RCC 7860 (cell line): ENCODE results near the gene UBE2H.

Experiments
- DNase-seq: peaks from one replicate; pipeline ENCODE4 v3.0.0-alpha.2; 2015; ENCODE audit warnings: low spot score
- FAIRE-seq: peaks from 2 replicates; lab custom pipeline; 2012; peaks lifted over from hg19 to GRCh38; lab: Jason Lieb, UNC

The UBE2H gene

DNA sequence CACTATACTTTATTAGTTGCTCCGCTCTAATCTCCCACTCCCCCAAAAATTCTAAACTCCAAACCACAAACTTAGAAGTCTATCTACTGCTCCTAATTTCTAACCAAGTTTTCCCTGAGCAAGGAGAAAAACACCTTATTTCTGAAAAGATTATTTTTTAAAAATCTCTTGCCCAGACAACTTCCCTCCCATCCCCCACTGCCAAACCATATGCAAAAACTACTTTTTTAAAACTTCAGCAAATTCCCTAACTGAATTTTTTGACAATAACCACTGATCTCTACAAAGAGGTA is 1.9 kb downstream of the UBE2H start:
- FAIRE-seq (no peak), DNase-seq (no peak)

DNA sequence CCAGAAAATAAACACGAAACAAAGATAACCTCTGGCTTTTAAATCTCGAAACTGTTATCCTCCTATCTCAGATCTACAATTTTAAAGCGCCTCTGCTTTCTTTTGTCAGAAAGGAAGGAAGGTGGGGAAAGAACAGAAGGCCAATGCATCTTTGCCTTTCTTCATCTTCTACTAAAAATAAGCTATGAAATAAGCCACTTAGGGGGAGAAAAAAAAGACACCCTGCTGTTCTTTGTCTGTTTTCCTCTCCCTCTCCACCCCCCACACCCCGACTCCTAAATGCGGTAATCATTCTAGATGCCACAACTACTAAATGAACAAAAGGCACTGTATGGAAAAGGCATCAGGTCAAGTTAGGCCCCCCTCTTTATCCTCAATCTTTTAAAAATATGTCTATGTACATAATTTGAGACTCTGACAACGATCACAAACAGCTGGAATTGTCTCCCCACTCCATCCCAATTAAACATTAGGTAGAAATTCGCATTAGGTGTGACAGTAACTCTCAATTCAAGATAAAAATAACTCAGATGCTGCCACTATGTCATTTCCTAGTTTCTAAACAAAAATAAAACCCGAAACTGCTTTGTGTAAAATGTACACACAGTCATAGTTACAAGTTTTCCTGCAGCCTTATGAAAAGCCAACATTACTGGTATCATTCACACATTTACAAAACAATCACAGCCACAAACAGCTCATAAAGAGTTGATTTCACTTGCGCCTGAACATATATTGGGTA is 2.4 kb downstream of the UBE2H start:
- DNase-seq (no peak), FAIRE-seq (no peak)

- peak; percentile 98 for DNase-seq
- FAIRE-seq = peak; percentile 96
Measured at GRCh38 chr7:129949292-129950133, 3.2 kb downstream of the UBE2H start.

DNA sequence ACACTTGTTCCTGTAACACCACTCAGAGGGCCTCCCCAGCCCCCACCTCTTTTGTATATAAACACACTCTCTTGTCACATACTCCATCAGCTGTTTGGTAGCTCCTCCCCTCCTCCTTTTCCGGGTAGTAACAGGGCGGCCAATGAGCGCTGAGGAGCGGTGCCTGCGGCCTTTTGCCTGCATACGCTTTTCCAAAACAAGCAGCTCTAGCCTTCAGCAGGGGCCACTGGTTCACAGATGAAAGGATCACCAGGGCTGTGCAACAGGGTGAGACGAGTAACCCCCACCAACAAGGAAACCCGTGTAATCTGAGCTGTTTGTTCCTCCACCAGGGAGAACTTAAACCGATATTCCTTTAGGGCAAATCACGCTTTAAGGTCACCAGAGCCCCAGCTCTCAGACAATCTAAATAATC is 3.9 kb downstream of the UBE2H start:
- no peak for FAIRE-seq
- peak; percentile 92 for DNase-seq

GRCh38 chr7:129948338-129948737 is 4.4 kb downstream of the UBE2H start:
- DNase-seq = no peak
- FAIRE-seq = no peak

GRCh38 chr7:129947701-129948100 is 5.1 kb downstream of the UBE2H start:
- FAIRE-seq = peak; percentile 91

GRCh38 chr7:129947049-129947448 is 5.7 kb downstream of the UBE2H start:
- no peak for DNase-seq
- FAIRE-seq = no peak

More at GRCh38 chr7:129947701-129948100, 5.1 kb downstream of the UBE2H start:
- peak; percentile 83 for DNase-seq

GRCh38 chr7:129946282-129946681 is 6.5 kb downstream of the UBE2H start:
- DNase-seq (no peak), FAIRE-seq (no peak)

GRCh38 chr7:129943352-129943751 is 9.4 kb downstream of the UBE2H start:
- FAIRE-seq (no peak), DNase-seq (no peak)

DNA sequence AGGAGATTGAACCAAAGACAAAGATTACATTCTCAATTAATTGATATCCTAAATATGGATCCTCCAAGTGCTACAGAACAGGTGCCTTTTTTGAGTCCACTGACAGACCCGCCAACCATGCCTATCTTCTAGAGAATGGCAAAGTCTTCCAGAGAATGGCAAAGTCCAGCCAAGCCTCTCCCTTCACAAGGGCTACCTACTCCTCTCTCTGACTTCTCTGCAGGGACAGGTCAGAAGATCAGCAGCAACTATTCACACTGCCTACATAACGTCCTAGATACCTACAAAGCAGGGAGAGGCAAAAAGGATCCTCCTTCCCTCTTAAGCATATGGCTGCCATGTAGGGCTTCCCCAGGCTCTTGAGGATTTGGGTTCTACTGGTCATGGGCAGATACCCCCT is 12.4 kb downstream of the UBE2H start:
- FAIRE-seq (no peak), DNase-seq (no peak)

DNA sequence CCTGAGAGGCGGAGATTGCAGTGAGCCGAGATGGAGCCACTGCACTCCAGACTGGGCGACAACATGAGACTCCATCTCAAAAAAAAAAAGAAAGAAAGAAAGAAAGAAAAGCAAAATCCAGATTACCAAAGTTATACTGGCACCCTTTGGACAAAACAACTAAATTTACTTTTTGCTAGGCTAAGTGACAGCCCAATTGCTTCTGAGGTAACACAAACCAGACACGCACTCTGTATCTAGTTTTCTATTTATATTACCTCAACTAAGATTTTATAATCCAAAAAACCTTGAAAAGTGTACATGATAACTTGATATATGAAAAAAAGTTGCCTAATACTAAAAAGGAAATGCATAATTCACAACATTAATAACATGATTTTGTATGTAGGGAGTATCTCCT is 12.9 kb downstream of the UBE2H start:
- FAIRE-seq (no peak), DNase-seq (no peak)

DNA sequence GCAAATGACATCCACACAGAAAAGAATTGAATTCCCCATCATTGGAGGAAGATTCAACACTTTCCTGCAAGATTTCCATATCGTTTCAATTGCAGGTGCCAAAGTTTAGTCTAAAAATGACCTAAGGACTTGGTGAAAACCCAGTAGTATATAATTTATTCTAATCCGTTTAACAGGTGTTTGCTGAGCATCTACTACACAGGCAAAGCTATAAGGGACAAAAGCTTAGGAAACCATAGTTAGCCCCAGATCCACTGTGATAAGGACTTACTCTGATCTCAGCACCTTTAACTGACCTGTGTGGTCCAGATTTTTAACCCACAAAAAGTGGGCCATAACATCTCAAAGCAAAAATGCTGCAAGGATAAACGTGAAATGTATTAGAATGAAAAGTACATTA is 19.1 kb downstream of the UBE2H start:
- no peak for DNase-seq
- FAIRE-seq = no peak

GRCh38 chr7:129926618-129927017 is 26.1 kb downstream of the UBE2H start:
- FAIRE-seq = no peak

DNA sequence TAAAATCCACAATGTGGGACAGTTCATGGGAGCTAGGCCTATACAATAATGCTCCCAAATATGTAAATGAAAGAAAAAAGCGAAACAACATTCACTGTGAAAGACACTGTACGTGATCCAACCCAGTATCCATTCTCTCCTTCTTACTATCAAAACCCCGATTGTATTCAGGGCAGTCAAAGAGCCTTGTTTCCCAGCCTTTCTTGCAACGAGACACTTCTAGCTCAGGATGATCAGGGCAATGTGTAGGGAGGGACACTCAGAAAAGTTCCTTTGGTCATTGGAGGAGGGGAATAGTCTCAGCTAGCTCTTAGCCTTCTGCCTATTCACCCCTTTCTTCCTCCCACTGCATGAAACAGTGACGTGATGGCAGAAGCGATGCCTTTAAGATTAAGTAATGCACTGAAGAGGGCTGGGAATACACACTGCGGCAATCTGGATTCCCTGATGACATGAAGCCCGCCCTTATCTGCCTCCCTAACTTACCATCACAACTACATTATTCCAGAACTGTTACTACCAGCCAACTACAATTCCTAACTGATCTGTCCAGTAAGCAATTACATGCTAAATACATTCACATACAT is 27.3 kb downstream of the UBE2H start:
- FAIRE-seq (no peak), DNase-seq (no peak)

More at GRCh38 chr7:129926618-129927017, 26.1 kb downstream of the UBE2H start:
- DNase-seq = no peak

DNA sequence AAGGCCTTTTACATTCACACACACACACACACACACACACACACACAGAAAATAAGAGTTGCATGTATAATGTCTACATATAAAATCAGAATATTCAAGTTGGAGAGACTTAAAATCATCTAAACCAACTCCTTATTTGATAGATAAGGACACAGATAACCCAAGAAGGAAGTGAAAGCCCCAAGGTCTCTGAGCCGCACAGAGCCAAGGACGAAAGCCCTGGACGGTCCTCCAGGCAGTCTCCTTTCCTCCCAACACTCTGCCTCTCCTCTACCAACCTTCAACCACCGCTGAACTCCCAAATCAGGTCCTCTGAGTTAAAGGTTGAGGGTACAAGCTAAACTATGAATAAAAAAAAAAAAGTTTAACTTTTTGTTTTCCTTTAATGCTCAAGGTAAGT is 28.2 kb downstream of the UBE2H start:
- FAIRE-seq (no peak), DNase-seq (no peak)

GRCh38 chr7:129923709-129924108 is 29.1 kb downstream of the UBE2H start:
- FAIRE-seq (peak; percentile 98), DNase-seq (peak; percentile 91)

DNA sequence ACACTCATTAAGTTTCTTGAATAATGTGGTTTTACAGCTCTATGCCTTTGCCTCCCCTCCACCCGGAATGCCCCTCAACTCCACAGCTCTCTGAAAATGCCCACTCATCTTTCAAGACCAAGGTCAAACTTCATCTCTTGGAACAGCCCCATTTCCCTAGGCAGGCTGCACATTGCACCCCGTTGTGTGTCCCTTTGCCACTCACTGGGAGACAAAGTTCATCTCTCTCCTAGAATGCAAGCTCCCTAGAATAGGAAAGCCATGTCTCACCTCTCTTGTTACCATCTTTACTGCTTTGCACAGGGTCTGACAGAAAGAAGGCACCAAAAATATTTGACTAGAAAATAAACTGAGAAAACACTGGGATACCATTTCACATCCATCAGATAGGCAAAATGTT is 33.3 kb downstream of the UBE2H start:
- DNase-seq = no peak
- no peak for FAIRE-seq

DNA sequence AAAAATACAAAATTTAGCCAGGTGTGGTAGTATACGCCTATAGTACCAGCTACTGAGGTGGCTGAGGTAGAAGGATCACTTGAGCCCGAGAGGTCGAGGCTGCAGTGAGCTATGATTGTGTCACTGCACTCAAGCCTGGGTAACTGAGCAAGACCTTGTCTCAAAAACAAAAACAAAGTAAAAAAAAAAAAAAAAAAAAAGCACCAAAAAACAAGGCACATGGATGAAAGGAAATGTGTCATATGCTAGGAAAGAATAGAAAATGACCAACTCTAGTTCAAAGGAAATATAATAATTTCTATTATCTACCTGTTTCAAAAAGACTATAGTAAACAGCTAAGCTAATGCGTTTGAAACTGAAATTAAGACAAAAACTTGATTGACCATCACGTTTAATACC is 33.8 kb downstream of the UBE2H start:
- FAIRE-seq (no peak), DNase-seq (no peak)

GRCh38 chr7:129917934-129918333 is 34.8 kb downstream of the UBE2H start:
- DNase-seq (no peak), FAIRE-seq (no peak)

DNA sequence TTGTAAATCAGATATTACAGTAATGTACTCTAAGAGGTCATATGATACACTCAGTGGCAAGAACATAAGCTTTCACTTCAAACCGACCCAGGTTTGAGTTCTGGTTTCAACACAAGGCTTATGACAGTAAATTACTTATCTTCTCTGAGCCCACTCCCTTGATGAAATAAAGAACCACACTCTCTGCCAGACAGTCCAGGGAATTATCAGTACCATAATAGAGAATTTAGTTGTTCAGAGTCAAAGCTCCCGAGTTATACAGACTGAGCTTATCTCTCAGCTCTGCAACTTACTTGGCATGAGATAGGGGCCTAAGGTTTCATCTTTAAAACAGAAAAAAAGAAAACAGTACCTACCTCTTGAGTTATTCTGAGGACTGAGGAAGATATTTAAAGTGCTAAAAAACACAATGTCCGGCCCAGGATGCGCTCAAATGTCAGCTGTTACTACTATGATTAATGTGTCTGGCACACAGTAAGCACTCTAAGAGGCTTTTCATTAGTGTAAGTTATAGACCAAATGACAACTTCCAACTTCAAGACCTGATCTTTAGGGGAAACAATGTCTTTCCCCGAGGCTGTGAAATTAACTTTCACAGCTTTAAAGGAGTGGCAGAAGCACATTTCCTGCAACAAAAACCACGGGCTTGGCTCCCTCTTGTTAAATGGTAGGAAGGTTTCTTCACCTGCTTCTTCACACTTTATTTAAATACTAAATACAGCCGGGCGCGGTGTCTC is 38.1 kb downstream of the UBE2H start:
- FAIRE-seq (no peak), DNase-seq (no peak)

- FAIRE-seq = no peak
Measured at GRCh38 chr7:129913428-129913827, 39.3 kb downstream of the UBE2H start.

More at GRCh38 chr7:129913428-129913827, 39.3 kb downstream of the UBE2H start:
- DNase-seq = no peak
